Karpas-422 (cell line): ENCODE measurements around the gene CATSPERE. TPM values are rescaled to one million over a fixed set of nuclear protein-coding genes. Genes with fewer than 3 reads are reported as not detected.

Source experiments
- DNase-seq: peaks from one replicate; pipeline ENCODE4 v3.0.0-alpha.2; 2015
- H2AFZ ChIP-seq: fragments of 200-600 bp; sonication (generic); 2 replicates; pipeline ENCODE4 v1.6.1; 2014; ENCODE audit warnings: antibody characterized with exemption, low read length, mixed read lengths
- H3K27ac ChIP-seq: fragments of 200-600 bp; sonication (generic); 2 replicates; pipeline ENCODE4 v1.5.1; 2014; ENCODE audit warnings: mild to moderate bottlenecking, low read length, moderate library complexity
- H3K27me3 ChIP-seq: fragments of 200-600 bp; sonication (generic); 2 replicates; pipeline ENCODE4 v1.6.1; 2014; ENCODE audit warnings: low read length, mixed read lengths
- H3K36me3 ChIP-seq: fragments of 200-600 bp; sonication (generic); 2 replicates; pipeline ENCODE4 v1.6.1; 2014; ENCODE audit warnings: low read length, mixed read lengths; ENCODE audit not compliant: insufficient read depth
- H3K4me1 ChIP-seq: fragments of 200-600 bp; sonication (generic); 2 replicates; pipeline ENCODE4 v1.6.1; 2014; ENCODE audit warnings: mild to moderate bottlenecking, low read length, mixed read lengths
- H3K4me2 ChIP-seq: fragments of 200-600 bp; sonication (generic); 2 replicates; pipeline ENCODE4 v1.6.1; 2014; ENCODE audit warnings: low read length, low read depth, mild to moderate bottlenecking; ENCODE audit not compliant: poor library complexity, severe bottlenecking
- H3K4me3 ChIP-seq: fragments of 200-600 bp; sonication (generic); 2 replicates; pipeline ENCODE4 v1.5.1; 2014; ENCODE audit warnings: mild to moderate bottlenecking, antibody characterized with exemption, low read length, mixed read lengths
- H3K79me2 ChIP-seq: fragments of 200-600 bp; sonication (generic); 2 replicates; pipeline ENCODE4 v1.6.1; 2014; ENCODE audit warnings: mild to moderate bottlenecking, low read length, mixed read lengths
- H3K9ac ChIP-seq: fragments of 200-600 bp; sonication (generic); 2 replicates; pipeline ENCODE4 v1.6.0; 2014; ENCODE audit warnings: low read length
- H3K9me2 ChIP-seq: fragments of 200-600 bp; sonication (generic), shearing (Covaris generic); replicated peaks from 2 replicates; pipeline ENCODE4 v1.6.0; 2014; ENCODE audit warnings: mild to moderate bottlenecking, low read length, moderate library complexity; ENCODE audit not compliant: insufficient read depth
- H3K9me3 ChIP-seq: fragments of 300-700, 200-600 bp; sonication (generic); 2 replicates; pipeline ENCODE4 v1.6.1; 2014; ENCODE audit warnings: low read length, mixed read lengths
- H4K20me1 ChIP-seq: fragments of 200-600 bp; sonication (generic); 2 replicates; pipeline ENCODE4 v1.6.1; 2014; ENCODE audit warnings: mild to moderate bottlenecking, antibody characterized with exemption, low read length, low read depth; ENCODE audit not compliant: insufficient read depth
- total RNA-seq: library from RNA; depleted of rRNA; stranded (reverse); fragments of >200 nt; shearing (Covaris generic); gene quantifications from 2 replicates; pipeline ENCODE4 v1.2.3, GENCODE V29; 2014; ENCODE audit warnings: low replicate concordance

The CATSPERE gene
- total RNA-seq, 1 experiment from 2014 or later = 0.26 TPM

DNA sequence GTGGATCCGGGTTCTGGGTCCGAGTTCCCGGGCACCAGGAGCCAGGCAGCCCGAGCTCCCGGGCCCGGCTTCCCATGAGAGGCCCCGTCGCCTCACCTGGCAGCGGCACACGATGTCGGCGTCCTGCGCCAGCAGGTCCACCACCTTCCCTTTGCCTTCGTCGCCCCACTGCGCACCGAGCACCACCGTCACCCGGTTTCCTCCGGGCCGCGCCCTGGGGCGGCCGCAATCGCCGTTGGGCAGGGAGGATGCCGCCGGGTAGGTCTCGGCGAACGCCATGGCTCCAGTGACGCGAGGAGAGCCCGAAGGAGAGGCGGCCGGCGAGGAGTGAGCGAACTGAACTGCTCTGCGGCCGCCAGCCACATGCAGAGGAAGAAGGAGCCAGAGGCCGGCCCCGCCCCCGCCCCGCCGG is 9.5 kb upstream of the CATSPERE start, which contains the start of gene ADSS2:
Gene ADSS2 (minus strand): TSS at position 371 of the 412 bp plus-strand sequence. CDS start 92 bp downstream, at position 279.
- no peaks in the 10 kb centered on the region for H3K9me2 ChIP-seq
- H3K36me3 ChIP-seq = peaks cover 35% of the 10 kb centered on the region
- H3K9ac ChIP-seq = peak within 1 kb of the TSS; percentile 96
- H3K79me2 ChIP-seq = peaks cover 51% of the 10 kb centered on the region
- H4K20me1 ChIP-seq = no peaks in the 10 kb centered on the region
- no peaks in the 10 kb centered on the region for H3K9me3 ChIP-seq
- peak within 1 kb of the TSS; percentile 79 for H2AFZ ChIP-seq
- DNase-seq = no peak
- H3K27ac ChIP-seq = peak within 1 kb of the TSS; percentile 77
- peak within 1 kb of the TSS; percentile 79 for H3K4me3 ChIP-seq
- H3K4me2 ChIP-seq = peak within 1 kb of the TSS; percentile 83
- H3K4me1 ChIP-seq = peaks cover 46% of the 10 kb centered on the region
- no peaks in the 10 kb centered on the region for H3K27me3 ChIP-seq

DNA sequence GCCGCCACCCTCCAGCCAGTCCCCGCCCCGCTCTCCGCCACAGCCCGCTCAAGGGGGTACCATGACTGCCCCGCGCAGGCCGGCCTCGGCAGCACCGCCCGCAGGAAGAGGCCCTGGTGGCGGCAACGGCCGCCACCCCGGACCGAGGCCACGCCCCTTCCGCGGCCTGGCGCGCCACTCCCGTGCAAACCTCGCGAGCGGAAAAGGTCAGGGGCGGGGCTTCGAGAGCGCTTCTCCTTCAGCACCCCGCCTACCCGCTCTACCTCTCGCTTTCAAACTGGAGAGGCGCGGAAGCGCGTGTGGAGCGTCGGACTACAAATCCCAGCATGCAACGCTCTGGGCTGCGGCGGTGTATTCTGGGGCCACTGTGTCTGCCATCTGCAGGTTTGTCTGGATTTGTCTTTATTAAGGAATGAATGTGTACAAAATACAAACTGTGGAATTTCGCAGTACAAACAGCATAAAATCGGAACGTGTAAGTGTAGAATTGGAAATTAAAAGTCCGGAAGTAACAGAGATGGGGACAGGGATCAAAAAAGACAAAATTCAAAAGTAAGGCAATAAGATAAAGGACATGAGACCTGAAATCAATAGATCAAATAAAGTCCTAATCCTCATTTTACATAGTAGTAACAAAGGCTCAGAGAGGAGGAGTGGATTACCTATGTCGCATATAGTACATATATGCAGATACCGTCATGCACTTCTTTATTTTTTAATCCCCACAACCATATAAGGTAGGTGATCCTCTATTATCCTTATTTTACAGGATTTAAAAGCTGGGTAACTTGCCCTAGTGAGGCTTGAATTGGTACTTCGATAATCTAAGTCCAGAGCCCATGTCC is 8.9 kb upstream of the CATSPERE start:
- Histone ChIP-seq H3K9ac (peak overlapping the region; percentile 96), H3K27ac (no peak overlapping the region; the same call in 1 of the 2 replicates), H3K27me3 (no peaks in the 10 kb centered on the region), H4K20me1 (no peaks in the 10 kb centered on the region), H2AFZ (peak overlapping the region; percentile 79), H3K9me2 (no peaks in the 10 kb centered on the region), H3K4me3 (peak overlapping the region; percentile 79), H3K36me3 (peaks cover 29% of the 10 kb centered on the region), H3K79me2 (peaks cover 45% of the 10 kb centered on the region), H3K4me2 (peak overlapping the region; percentile 83), H3K9me3 (no peaks in the 10 kb centered on the region), H3K4me1 (peaks cover 43% of the 10 kb centered on the region)
- peak; percentile 100 for DNase-seq

DNA sequence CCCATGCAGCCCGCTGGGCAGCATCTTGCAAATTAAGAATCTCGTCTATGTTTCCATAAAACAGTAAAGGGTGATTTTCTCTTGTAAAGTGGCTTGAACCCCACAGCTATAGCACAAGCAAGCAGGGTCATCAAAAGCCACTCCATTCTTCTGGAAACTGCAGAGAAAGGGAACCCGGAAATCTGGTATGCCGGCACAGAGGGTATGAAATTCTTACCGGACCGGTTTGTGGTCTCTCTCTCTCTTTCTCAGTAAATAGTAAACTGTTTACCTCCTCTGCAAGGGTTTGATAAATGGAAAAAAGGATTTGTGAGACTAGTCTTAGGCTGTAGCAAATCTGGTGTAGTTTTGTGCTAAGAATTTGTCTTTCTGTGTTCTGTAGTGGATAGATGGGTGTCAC is 6.7 kb upstream of the CATSPERE start:
- H2AFZ ChIP-seq = no peak overlapping the region
- no peaks in the 10 kb centered on the region for H3K9me2 ChIP-seq
- H3K4me3 ChIP-seq = no peak overlapping the region
- no peaks in the 10 kb centered on the region for H3K27me3 ChIP-seq
- peaks cover 22% of the 10 kb centered on the region for H3K79me2 ChIP-seq
- no peaks in the 10 kb centered on the region for H3K9me3 ChIP-seq
- H3K36me3 ChIP-seq = peaks cover 7% of the 10 kb centered on the region
- H3K4me2 ChIP-seq = no peak overlapping the region
- H4K20me1 ChIP-seq = no peaks in the 10 kb centered on the region
- no peak overlapping the region for H3K27ac ChIP-seq
- H3K4me1 ChIP-seq = peaks cover 22% of the 10 kb centered on the region
- H3K9ac ChIP-seq = no peak overlapping the region
- DNase-seq = peak; percentile 4

DNA sequence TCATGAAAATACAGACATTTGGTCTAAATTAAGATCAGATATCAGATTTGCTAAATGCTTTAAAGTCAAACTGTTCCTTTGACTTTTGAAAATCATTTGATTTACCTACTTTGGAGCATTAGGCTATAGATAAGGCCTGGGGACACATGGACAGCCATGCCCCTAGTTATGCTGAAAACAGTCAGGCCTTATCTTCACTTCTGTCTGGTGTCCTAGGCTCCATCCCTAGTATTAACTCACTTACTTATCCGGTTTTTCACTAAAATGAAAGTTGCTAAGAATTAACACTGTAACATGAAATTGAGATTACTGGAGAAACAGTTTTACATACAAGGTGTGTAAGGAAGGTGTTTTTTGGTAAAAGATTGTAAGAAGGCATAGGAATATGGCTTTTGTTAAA is 4.5 kb upstream of the CATSPERE start:
- Histone ChIP-seq H3K4me2 (no peak overlapping the region), H3K9me3 (no peaks in the 10 kb centered on the region), H4K20me1 (no peaks in the 10 kb centered on the region), H3K9me2 (no peaks in the 10 kb centered on the region), H3K4me3 (no peak overlapping the region), H3K79me2 (peaks cover under 1% of the 10 kb centered on the region), H3K27ac (no peak overlapping the region), H3K36me3 (no peaks in the 10 kb centered on the region), H3K9ac (no peak overlapping the region), H3K27me3 (no peaks in the 10 kb centered on the region), H3K4me1 (peaks cover 22% of the 10 kb centered on the region), H2AFZ (no peak overlapping the region)
- DNase-seq = peak; percentile 5

DNA sequence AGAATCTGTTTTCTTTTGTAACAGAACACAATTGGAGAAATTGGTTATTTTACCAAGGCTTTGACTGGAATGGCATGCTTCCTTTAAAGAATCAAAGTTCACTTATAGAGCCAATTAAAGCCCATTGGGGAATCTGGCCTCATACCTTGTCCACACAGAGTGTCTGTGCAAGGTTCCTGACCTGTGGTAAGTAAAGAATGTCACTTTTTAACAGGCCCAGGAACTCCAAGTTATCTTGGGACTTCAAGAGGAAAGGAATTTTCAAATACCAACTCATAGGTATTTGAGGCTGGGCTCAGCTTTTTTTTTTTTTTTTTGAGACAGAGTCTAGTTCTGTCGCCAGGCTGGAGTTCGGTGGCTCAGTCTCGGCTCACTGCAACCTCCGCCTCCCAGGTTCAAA is 2.3 kb upstream of the CATSPERE start:
- H3K9me2 ChIP-seq = no peaks in the 10 kb centered on the region
- no peaks in the 10 kb centered on the region for H3K27me3 ChIP-seq
- H2AFZ ChIP-seq = no peak overlapping the region
- H3K9me3 ChIP-seq = no peaks in the 10 kb centered on the region
- H3K4me1 ChIP-seq = peaks cover 17% of the 10 kb centered on the region
- H3K79me2 ChIP-seq = no peaks in the 10 kb centered on the region
- no peaks in the 10 kb centered on the region for H4K20me1 ChIP-seq
- no peaks in the 10 kb centered on the region for H3K36me3 ChIP-seq
- no peak for DNase-seq
- H3K27ac ChIP-seq = no peak overlapping the region
- no peak overlapping the region for H3K4me3 ChIP-seq
- no peak overlapping the region for H3K4me2 ChIP-seq
- H3K9ac ChIP-seq = no peak overlapping the region

DNA sequence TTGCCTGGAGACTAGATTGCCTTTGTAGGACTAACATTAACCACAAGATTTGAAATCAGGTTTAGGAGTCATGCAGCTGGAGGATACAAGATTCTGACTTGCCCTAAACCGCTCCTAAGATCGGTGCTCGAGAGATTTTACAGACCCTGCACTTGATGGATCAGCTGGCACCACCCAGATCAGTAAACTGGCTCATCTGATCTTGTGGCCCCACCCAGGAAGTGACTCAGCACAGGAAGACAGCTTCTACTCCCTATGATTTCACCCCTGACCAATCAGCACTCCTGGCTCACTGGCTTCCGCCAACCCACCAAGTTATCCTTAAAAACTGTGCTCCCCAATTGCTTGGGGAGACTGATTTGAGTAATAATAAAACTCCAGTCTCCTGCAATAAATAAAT is 876 bp upstream of the CATSPERE start:
- H3K4me1 ChIP-seq = peaks cover 17% of the 10 kb centered on the region
- H3K36me3 ChIP-seq = no peaks in the 10 kb centered on the region
- DNase-seq = peak; percentile 58
- H3K27ac ChIP-seq = no peak overlapping the region
- H3K4me3 ChIP-seq = peak overlapping the region; percentile 66; the same call in 1 of the 2 replicates
- peak overlapping the region; percentile 85 for H3K4me2 ChIP-seq
- H4K20me1 ChIP-seq = no peaks in the 10 kb centered on the region
- no peak overlapping the region for H3K9ac ChIP-seq
- no peaks in the 10 kb centered on the region for H3K9me2 ChIP-seq
- no peaks in the 10 kb centered on the region for H3K79me2 ChIP-seq
- H2AFZ ChIP-seq = no peak overlapping the region
- H3K27me3 ChIP-seq = no peaks in the 10 kb centered on the region
- no peaks in the 10 kb centered on the region for H3K9me3 ChIP-seq

DNA sequence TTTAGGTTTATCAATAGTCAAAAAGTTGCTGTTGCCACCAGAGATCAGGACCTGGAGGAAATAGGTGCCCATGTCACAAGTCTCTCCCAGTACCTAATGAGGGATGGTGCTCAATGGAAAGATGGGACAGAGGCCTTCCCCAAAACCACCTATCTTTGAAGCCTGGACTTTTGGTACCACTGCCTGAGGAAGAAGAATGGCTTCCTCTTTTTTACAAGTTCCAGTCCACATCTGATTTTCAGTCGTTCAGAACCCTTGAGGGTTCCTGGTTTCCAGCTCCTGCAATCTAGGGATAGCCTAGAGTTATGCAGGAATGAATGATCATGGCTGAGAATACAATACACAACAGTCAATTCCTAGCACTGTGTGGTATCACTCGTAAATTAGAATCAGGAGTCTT is 5.7 kb downstream of the CATSPERE start:
- H3K27me3 ChIP-seq = no peaks in the 10 kb centered on the region

DNA sequence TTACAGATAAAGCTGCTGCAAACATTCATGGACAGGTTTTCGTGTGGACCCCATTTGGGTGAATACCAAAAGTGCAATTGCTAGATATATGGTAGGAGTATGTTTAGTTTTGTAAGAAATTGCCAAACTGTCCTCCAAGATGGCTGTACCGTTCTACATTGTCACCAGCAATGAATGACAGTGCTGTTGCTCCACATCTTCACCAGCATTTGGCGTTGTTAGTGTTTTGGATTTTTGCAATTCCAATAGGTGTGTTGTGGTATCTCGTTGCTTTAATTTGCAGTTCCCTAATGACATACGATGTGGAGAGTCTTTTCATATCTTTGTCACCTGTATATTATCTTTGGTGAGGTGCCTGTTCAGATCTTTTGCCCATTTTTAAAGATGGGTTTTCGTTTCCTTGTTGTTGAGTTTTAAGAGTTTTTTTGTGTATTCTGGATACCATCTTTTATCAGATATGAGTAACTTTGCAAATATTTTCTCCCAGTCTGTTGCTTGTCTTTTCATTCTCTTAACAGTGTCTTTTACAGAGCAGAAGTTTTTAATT is 12.1 kb downstream of the CATSPERE start:
- no peak overlapping the region for H3K27ac ChIP-seq
- no peak overlapping the region for H3K4me2 ChIP-seq
- no peaks in the 10 kb centered on the region for H4K20me1 ChIP-seq
- no peaks in the 10 kb centered on the region for H3K9me3 ChIP-seq
- no peak overlapping the region for H2AFZ ChIP-seq
- no peaks in the 10 kb centered on the region for H3K79me2 ChIP-seq
- no peak for DNase-seq
- H3K9me2 ChIP-seq = no peaks in the 10 kb centered on the region
- no peaks in the 10 kb centered on the region for H3K27me3 ChIP-seq
- H3K4me3 ChIP-seq = no peak overlapping the region
- no peaks in the 10 kb centered on the region for H3K4me1 ChIP-seq
- no peak overlapping the region for H3K9ac ChIP-seq
- H3K36me3 ChIP-seq = no peaks in the 10 kb centered on the region

More for the DNA sequence above, 5.7 kb downstream of the CATSPERE start:
- Histone ChIP-seq H3K27ac (no peak overlapping the region), H3K9me3 (no peaks in the 10 kb centered on the region), H3K9ac (no peak overlapping the region), H3K4me2 (no peak overlapping the region), H3K36me3 (no peaks in the 10 kb centered on the region), H3K9me2 (no peaks in the 10 kb centered on the region), H3K79me2 (no peaks in the 10 kb centered on the region), H4K20me1 (no peaks in the 10 kb centered on the region), H2AFZ (no peak overlapping the region), H3K4me3 (no peak overlapping the region), H3K4me1 (peaks cover under 1% of the 10 kb centered on the region)
- DNase-seq = no peak
